ENCODE data around the gene SRP14.
"Not testable (repeated sequence)": the region's sequence is repeated elsewhere in the genome, so short reads cannot be mapped to it uniquely, and the experiment has no call there.

SRP14 gene

GRCh38 chr15:40029979-40030893, 8.7 kb downstream of the SRP14 start:
- FAIRE-seq (no peak), DNase-seq (ENCODE audit: low spot score) (peak; percentile 34)

- DNase-seq (ENCODE audit: low spot score): no peak
- no peak for FAIRE-seq
Measured at GRCh38 chr15:40028853-40029252, 10.1 kb downstream of the SRP14 start.

GRCh38 chr15:40028193-40028592, 10.8 kb downstream of the SRP14 start:
- no peak for FAIRE-seq

GRCh38 chr15:40016224-40016865, 22.6 kb downstream of the SRP14 start:
- FAIRE-seq (no peak), DNase-seq (ENCODE audit: low spot score) (no peak)

More at GRCh38 chr15:40028193-40028592, 10.8 kb downstream of the SRP14 start:
- DNase-seq (ENCODE audit: low spot score): no peak

GRCh38 chr15:40014390-40014789, 24.6 kb downstream of the SRP14 start:
- FAIRE-seq (no peak), DNase-seq (ENCODE audit: low spot score) (no peak)

GRCh38 chr15:40013372-40013771, 25.6 kb downstream of the SRP14 start:
- not testable (repeated sequence) for FAIRE-seq

GRCh38 chr15:40011303-40011702, 27.7 kb downstream of the SRP14 start:
- FAIRE-seq (no peak), DNase-seq (ENCODE audit: low spot score) (no peak)

More at GRCh38 chr15:40013372-40013771, 25.6 kb downstream of the SRP14 start:
- DNase-seq (ENCODE audit: low spot score): not testable (repeated sequence)

- no peak for FAIRE-seq
- no peak for DNase-seq (ENCODE audit: low spot score)
Measured at GRCh38 chr15:40010686-40011085, 28.3 kb downstream of the SRP14 start.

- DNase-seq (ENCODE audit: low spot score) (no peak), FAIRE-seq (no peak)
Measured at GRCh38 chr15:40008061-40008765, 30.8 kb downstream of the SRP14 start.

GRCh38 chr15:40006646-40007045, 32.3 kb downstream of the SRP14 start:
- FAIRE-seq: no peak
- DNase-seq (ENCODE audit: low spot score): no peak

- DNase-seq (ENCODE audit: low spot score) (no peak), FAIRE-seq (no peak)
Measured at GRCh38 chr15:40006003-40006402, 33.0 kb downstream of the SRP14 start.

- FAIRE-seq (no peak), DNase-seq (ENCODE audit: low spot score) (no peak)
Measured at GRCh38 chr15:40003116-40003916, 35.7 kb downstream of the SRP14 start.

GRCh38 chr15:40002295-40002694, 36.7 kb downstream of the SRP14 start:
- DNase-seq (ENCODE audit: low spot score) (no peak), FAIRE-seq (no peak)

- DNase-seq (ENCODE audit: low spot score) (no peak), FAIRE-seq (no peak)
Measured at GRCh38 chr15:39999538-40000200, 39.3 kb downstream of the SRP14 start.

GRCh38 chr15:39998511-39999077, 40.4 kb downstream of the SRP14 start:
- DNase-seq (ENCODE audit: low spot score) (no peak), FAIRE-seq (no peak)

- FAIRE-seq (no peak), DNase-seq (ENCODE audit: low spot score) (no peak)
Measured at GRCh38 chr15:39997639-39998038, 41.3 kb downstream of the SRP14 start.

GRCh38 chr15:39997031-39997430, 42.0 kb downstream of the SRP14 start:
- FAIRE-seq (no peak), DNase-seq (ENCODE audit: low spot score) (no peak)

GRCh38 chr15:39996228-39996627, 42.8 kb downstream of the SRP14 start:
- not testable (repeated sequence) for FAIRE-seq; DNase-seq (ENCODE audit: low spot score)

GRCh38 chr15:39992953-39993352, 46.0 kb downstream of the SRP14 start:
- not testable (repeated sequence) for FAIRE-seq; DNase-seq (ENCODE audit: low spot score)

- FAIRE-seq: no peak
Measured at GRCh38 chr15:39990706-39991105, 48.3 kb downstream of the SRP14 start.

More at GRCh38 chr15:39990706-39991105, 48.3 kb downstream of the SRP14 start:
- no peak for DNase-seq (ENCODE audit: low spot score)

All from urothelium cell line (cell line).